ENCODE results near the gene ABCA2.

The ABCA2 gene

DNA sequence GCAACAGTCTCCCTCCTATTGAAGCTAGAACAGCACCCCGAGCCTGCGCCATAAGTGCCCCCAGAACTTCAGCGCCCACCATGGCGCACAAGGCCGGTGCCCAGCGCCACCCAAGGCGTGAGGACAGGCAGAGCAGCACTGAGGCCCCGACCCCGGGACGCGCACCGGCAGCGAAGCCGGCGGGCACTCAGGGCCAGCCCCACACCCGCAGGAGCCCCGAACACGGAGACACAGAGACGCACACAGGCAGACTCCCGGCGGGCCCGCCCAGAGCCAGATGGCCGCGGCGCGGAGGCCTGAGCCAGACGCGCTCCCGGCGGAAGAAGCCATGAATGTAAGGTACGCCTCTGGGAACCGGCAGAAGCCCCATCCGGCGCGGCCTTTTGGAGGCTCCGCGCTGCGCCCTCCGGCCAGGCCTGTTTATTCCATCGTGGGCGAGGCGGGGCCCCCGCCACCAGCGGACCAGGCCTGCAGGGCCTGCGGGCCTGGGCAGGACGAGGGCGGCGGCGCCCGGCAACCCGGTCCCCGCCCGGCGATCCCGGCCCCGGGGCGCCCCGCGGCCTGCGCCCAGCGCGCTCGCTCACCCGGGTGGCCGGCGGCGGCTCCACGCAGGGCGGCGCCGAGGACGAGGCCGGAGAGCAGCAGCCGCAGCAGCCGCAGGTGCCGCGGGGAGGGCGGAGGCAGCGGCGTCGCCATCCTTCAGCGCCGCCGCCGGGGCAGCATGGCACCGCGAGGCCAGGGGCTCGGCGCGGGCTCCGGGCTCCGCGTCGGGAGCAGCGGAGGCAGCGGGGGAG is 17.5 kb upstream of the ABCA2 start:
- peaks cover 36 to 62% (median 55%) of the 10 kb centered on the region in 11 experiments for H3K27me3 ChIP-seq
- H3K4me1 ChIP-seq = peaks cover 52 to 65% (median 60%) of the 10 kb centered on the region in 10 experiments
- peak overlapping the region; percentile 61 to 84 (median 76) for H3K9ac ChIP-seq
- peak overlapping the region; percentile 72 to 86 (median 81) for H3K4me3 ChIP-seq
- H3K4me2 ChIP-seq = peak overlapping the region; percentile 95 to 100 (median 99)
- H3K27ac ChIP-seq = peak overlapping the region in 10 of 11 experiments; percentile 28 to 70 (median 56); a peak in 17 of 22 replicates
- H3K9me3 ChIP-seq (replicated peaks in 1 of 11) = no peaks in the 10 kb centered on the region
- H3K36me3 ChIP-seq = peaks cover 3 to 11% (median 5%) of the 10 kb centered on the region in 11 experiments; a peak in 11 of 22 replicates
- TF ChIP-seq Cebpa-rat (IDR thresholded peaks at IDR 0.05) = no peak
- peaks cover 37 to 85% (median 72%) of the 10 kb centered on the region in 11 experiments for H4K20me1 ChIP-seq

DNA sequence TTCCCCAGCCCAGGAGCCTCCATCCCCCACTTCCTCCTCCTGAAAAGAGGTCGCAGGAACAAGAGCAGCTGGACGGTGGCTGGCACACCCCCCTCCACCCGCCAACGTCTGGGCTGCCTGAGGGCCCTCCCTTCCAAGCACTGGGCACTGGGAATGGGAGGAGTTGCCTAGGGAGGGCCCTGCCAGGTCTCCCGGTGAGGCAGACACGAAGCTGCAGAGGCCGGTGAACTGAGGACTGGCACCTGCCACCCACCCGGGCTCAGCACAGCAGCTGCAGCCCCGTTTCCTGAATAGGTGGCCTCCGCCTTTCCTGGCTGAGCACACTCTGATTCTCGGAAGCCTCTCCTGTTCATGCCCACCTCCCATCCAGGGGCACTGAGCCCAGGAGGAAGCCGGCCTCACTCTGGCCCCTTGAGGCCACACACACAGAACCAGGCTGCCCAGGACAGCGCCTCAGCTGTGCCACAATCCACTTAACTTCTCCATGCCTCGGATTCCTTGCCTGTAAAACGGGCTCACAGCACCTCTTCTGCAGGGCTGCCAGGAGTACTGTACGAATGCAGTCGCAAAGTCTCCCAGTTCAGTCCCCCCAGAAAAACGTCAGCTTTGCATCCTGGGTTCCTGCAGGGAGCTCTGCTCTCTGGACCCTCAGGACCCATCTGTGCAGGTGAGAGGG is 16.6 kb upstream of the ABCA2 start:
- Histone ChIP-seq H3K4me3 (peak overlapping the region; percentile 72 to 86 (median 81)), H3K9me3 (replicated peaks in 1 of 11) (no peaks in the 10 kb centered on the region), H3K36me3 (peaks cover 5 to 17% (median 11%) of the 10 kb centered on the region in 11 experiments; a peak in 21 of 22 replicates), H3K27me3 (peaks cover 28 to 54% (median 46%) of the 10 kb centered on the region in 11 experiments), H3K27ac (peak overlapping the region in 4 of 11 experiments; percentile 37 to 70 (median 62); a peak in 9 of 22 replicates), H4K20me1 (peaks cover 37 to 82% (median 67%) of the 10 kb centered on the region in 11 experiments), H3K9ac (peak overlapping the region; percentile 61 to 84 (median 76); a peak in 21 of 22 replicates), H3K4me2 (peak overlapping the region; percentile 95 to 100 (median 99)), H3K4me1 (peaks cover 54 to 71% (median 63%) of the 10 kb centered on the region in 10 experiments)
- no peak for TF ChIP-seq Cebpa-rat (IDR thresholded peaks at IDR 0.05)

DNA sequence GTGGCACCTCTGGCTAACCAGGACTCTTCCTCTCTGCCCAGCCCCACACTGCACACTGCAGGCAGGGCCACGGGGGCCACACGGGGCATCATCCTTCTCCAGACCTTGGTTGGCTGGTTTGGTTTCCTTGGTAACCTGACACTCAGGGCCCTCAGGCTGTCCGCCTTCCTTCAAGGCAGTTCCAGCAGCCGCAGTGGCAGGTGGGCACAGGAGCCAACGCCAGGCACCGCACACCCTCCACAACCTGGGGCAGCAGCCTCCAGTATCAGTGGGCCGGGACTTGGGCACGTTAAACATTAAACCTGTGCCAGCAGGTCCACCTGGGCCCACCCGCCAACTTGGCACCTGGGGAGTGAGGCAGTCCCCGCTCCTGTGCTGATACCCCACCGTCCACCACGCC is 16.0 kb upstream of the ABCA2 start:
- Histone ChIP-seq H3K4me3 (peak overlapping the region; percentile 72 to 86 (median 81)), H3K36me3 (peaks cover 11 to 23% (median 18%) of the 10 kb centered on the region in 11 experiments), H3K27ac (peak overlapping the region in 3 of 11 experiments; percentile 37 to 70 (median 48); a peak in 8 of 22 replicates), H4K20me1 (peaks cover 38 to 82% (median 73%) of the 10 kb centered on the region in 11 experiments), H3K9ac (peak overlapping the region in 10 of 11 experiments; percentile 61 to 84 (median 76); a peak in 20 of 22 replicates), H3K4me1 (peaks cover 54 to 77% (median 67%) of the 10 kb centered on the region in 10 experiments), H3K4me2 (peak overlapping the region; percentile 95 to 100 (median 99)), H3K9me3 (replicated peaks in 1 of 11) (no peaks in the 10 kb centered on the region), H3K27me3 (peaks cover 21 to 48% (median 40%) of the 10 kb centered on the region in 11 experiments)
- no peak for TF ChIP-seq Cebpa-rat (IDR thresholded peaks at IDR 0.05)

DNA sequence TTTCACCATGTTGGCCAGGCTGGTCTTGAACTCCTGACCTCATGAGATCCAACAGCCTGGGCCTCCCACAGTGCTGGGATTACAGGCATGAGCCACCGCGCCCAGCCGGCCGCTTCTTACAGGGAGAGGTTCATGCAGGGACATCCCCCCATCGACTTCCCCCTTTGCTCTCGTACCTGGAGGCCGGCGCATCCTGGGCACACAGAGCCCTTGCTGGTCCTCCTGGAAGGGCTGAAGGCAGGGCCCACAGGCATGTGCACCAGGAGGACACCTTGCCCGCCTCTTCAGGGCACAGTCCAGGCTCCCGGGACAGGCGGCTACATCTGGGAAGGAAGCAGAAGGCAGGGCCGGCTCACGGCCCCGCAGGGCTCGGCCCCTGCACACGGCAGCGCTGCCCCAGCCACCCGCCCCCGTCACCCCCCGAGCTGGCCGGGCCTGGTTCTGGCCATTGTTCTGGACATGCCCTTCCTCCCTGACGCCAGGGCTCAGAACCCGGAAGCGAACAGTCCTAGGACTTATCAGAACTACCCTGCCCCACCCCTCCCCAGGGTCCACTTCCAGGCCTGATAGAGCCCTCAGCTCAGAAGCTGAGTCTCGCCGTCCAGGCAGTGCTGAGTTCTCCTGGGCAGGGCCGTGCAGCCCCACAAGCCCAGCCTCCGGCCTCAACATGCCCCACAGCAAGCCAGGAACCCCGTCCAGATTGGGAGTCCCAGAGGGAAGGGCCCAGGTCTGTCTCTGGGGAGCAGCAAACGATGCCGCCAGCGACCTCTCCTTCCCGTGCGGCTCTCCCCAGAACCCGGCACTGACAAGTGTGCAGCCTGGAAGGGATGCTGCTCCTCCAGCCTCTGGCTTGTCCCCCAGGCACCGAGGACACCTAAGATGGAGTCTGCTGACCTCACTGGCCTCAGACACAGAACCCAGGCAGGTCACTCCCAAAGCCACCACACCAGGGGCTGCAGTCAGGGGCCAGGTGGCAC is 15.0 kb upstream of the ABCA2 start:
- peak overlapping the region in 7 of 10 experiments; percentile 72 to 85 (median 82); a peak in 12 of 20 replicates for H3K4me3 ChIP-seq
- TF ChIP-seq Cebpa-rat (IDR thresholded peaks at IDR 0.05) = no peak
- peaks cover 43 to 88% (median 76%) of the 10 kb centered on the region in 11 experiments for H4K20me1 ChIP-seq
- H3K27me3 ChIP-seq = peaks cover 13 to 39% (median 32%) of the 10 kb centered on the region in 11 experiments
- H3K27ac ChIP-seq = peak overlapping the region in 3 of 11 experiments; percentile 18 to 70 (median 37); a peak in 1 of 22 replicates
- H3K36me3 ChIP-seq = peaks cover 21 to 33% (median 27%) of the 10 kb centered on the region in 11 experiments
- H3K4me2 ChIP-seq = peak overlapping the region; percentile 95 to 100 (median 99)
- peaks cover 54 to 83% (median 70%) of the 10 kb centered on the region in 10 experiments for H3K4me1 ChIP-seq
- no peaks in the 10 kb centered on the region for H3K9me3 ChIP-seq (replicated peaks in 1 of 11)
- H3K9ac ChIP-seq = peak overlapping the region in 10 of 11 experiments; percentile 8 to 84 (median 72); a peak in 19 of 22 replicates

DNA sequence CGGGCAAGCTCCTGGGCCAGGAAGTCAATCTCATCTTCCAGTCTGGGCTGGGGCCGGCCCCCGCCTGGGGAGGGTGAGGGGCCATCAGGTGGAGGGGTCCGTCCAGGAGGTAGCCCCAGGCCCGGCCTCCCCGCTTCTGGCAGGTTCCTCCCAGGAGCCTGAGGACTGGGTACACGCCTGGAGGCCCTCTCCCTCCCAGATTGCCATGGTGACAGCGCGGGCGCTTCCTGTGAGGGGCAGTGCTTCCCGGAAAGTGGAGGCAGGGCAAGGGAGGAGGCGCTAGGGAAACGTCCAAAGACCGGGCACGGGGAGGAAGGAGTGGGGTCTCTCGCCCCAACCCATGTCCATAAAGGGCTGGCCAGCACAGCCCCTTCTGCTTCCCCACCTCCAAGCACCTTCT is 13.1 kb upstream of the ABCA2 start:
- peaks cover 0 to 21% (median 15%) of the 10 kb centered on the region in 11 experiments; a peak in 15 of 22 replicates for H3K27me3 ChIP-seq
- TF ChIP-seq Cebpa-rat (IDR thresholded peaks at IDR 0.05) = no peak

DNA sequence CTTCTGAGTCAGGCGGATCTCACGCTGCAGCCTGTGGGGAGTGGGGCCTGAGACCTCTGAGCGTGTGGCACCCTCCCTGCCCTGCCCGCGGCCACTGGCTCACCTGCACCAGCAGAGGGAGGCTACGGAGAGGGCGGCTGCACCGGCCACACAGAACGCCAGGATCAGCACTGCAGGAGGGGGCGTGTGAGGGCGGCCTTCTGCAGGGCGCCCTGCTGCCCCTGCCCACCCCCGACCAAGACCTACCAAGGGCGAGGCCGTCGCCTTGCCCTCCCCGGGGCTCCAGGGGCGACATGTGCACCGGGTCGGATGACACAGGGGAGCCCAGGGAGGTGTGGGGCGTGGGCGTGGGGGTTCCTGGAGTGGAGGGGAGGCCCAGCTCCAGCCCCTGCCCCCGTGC is 12.5 kb upstream of the ABCA2 start:
- H3K27ac ChIP-seq = peak overlapping the region in 7 of 11 experiments; percentile 5 to 57 (median 35); a peak in 10 of 22 replicates
- peak overlapping the region; percentile 95 to 100 (median 99) for H3K4me2 ChIP-seq
- no peaks in the 10 kb centered on the region for H3K9me3 ChIP-seq (replicated peaks in 1 of 11)
- peaks cover 0 to 16% (median 10%) of the 10 kb centered on the region in 11 experiments; a peak in 14 of 22 replicates for H3K27me3 ChIP-seq
- peak overlapping the region in 9 of 11 experiments; percentile 13 to 63 (median 52); a peak in 15 of 22 replicates for H3K9ac ChIP-seq
- H4K20me1 ChIP-seq = peaks cover 51 to 98% (median 88%) of the 10 kb centered on the region in 11 experiments
- TF ChIP-seq Cebpa-rat (IDR thresholded peaks at IDR 0.05) = no peak
- H3K4me3 ChIP-seq = peak overlapping the region in 4 of 10 experiments; percentile 6 to 59 (median 39); a peak in 5 of 20 replicates
- H3K36me3 ChIP-seq = peaks cover 32 to 56% (median 49%) of the 10 kb centered on the region in 11 experiments
- peaks cover 58 to 88% (median 71%) of the 10 kb centered on the region in 10 experiments for H3K4me1 ChIP-seq

More for the DNA sequence above, 13.1 kb upstream of the ABCA2 start:
- Histone ChIP-seq H3K27ac (peak overlapping the region in 8 of 11 experiments; percentile 5 to 57 (median 32); a peak in 14 of 22 replicates), H3K4me2 (peak overlapping the region; percentile 95 to 100 (median 99)), H3K4me3 (peak overlapping the region in 5 of 10 experiments; percentile 6 to 59 (median 29); a peak in 9 of 20 replicates), H3K9ac (peak overlapping the region in 10 of 11 experiments; percentile 13 to 63 (median 50); a peak in 19 of 22 replicates), H3K4me1 (peaks cover 54 to 88% (median 69%) of the 10 kb centered on the region in 10 experiments), H3K36me3 (peaks cover 32 to 51% (median 43%) of the 10 kb centered on the region in 11 experiments), H4K20me1 (peaks cover 46 to 95% (median 84%) of the 10 kb centered on the region in 11 experiments), H3K9me3 (replicated peaks in 1 of 11) (no peaks in the 10 kb centered on the region)

DNA sequence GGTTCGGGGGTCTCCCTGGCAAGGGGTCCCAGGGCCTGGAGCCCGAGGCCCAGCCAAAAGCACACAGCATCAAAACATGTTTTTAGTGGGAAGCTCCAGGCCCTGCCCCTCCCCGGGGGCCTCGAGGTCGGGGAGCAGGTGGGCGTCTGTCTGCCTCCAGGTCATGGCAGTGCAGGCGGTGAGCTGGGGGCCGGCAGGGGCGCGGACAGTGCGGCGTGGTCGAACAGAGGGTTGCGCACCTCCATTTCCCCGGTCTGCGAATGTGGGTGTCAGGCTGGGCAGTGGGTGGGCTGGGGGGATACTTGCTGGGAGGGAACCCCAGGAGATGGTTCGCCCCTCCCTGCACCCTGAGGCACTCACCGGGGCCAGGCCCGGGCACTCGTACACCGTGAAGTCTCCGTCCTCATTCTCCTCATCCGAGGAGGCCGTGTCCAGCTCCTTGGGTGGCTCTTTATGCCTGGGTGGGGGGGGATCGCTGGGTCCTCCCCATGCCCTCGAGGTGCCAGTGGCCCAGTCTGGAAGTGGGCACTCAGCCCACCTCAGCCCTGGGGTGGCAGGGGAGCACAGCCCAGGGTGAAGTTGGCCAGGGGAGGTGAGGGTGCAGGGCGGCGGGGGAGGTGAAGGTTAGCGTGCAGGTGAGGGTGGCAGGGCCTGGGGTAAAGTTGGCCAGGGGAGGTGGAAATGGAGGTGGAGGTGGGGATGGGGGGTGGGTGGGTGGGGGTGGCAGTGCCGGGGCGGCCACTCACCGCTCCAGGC is 11.8 kb upstream of the ABCA2 start:
- no peak overlapping the region for H3K27ac ChIP-seq
- H3K9me3 ChIP-seq (replicated peaks in 1 of 11) = no peaks in the 10 kb centered on the region
- peaks cover 0 to 8% (median 2%) of the 10 kb centered on the region in 11 experiments; a peak in 7 of 22 replicates for H3K27me3 ChIP-seq
- no peak overlapping the region for H3K9ac ChIP-seq
- H3K4me1 ChIP-seq = peaks cover 58 to 88% (median 71%) of the 10 kb centered on the region in 10 experiments
- H4K20me1 ChIP-seq = peaks cover 43 to 97% (median 85%) of the 10 kb centered on the region in 11 experiments
- no peak overlapping the region for H3K4me3 ChIP-seq
- peak overlapping the region in 1 of 11 experiments; percentile 15; a peak in 1 of 22 replicates for H3K4me2 ChIP-seq
- TF ChIP-seq Cebpa-rat (IDR thresholded peaks at IDR 0.05) = no peak
- H3K36me3 ChIP-seq = peaks cover 32 to 58% (median 52%) of the 10 kb centered on the region in 11 experiments

Data from BLaER1 treated with 17β-estradiol and CSF1 and Interleukin-3, amounts not matched to agents 10 nM and 100 nM (cell line).